ENCODE measurements around the gene ODAD3.
"Not testable (repeated sequence)": the region's sequence is repeated elsewhere in the genome, so short reads cannot be mapped to it uniquely, and the experiment has no call there.

GRCh38 chr19:11475343-11475742 lies 40.4 kb upstream of the ODAD3 start:
- TF ChIP-seq CTCF (IDR thresholded peaks at IDR 0.05 in 4 of 5, conservative IDR thresholded peaks at IDR 0.05 in 1 of 5); POLR2A (IDR thresholded peaks at IDR 0.05): not testable (repeated sequence)

Data from gastrocnemius medialis (tissue), 4 donors.